ENCODE measurements around the gene TEX54. TPM values are rescaled to one million over a fixed set of nuclear protein-coding genes. Genes with fewer than 3 reads are reported as not detected.
A peak's percentile ranks its signal among the peaks of the same experiment; 100 is the strongest.

TEX54 gene
- total RNA-seq, 1 donor = 0.54 TPM

DNA sequence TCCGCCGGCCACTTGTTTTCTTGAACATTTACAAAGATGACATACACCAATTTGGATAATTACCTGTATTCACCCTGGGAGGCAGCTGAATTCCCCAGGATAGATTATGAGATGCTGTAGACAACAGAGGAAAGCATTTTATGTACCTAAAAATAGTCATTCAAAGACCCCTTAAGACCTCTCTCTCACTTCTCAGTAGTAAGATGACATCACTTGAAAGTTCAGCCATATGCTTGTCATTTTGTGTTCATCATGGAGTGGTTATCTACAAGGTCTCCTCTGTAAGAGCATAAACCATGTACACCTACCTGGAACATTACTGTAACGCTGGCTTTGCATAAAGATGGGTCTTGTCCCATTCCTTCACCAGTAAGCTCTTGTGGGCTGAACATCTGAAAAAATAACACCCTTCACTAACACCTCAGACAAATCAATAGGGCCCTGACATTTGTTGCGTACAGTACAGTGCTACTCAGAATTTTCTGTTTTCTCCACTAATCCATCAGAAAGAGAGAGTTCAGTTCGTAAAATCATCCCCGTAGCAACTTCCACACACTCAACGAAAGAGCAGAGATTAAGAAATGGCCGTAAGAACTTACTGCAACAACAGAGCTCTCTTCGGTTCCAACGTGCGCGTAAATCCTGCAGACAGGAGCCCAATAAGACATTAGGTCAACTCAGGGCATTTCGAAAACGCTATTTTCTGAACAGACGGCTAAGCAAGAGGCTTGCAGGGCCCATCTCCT, 22.4 kb upstream of the TEX54 start:
- TF ChIP-seq, protein P1, sequence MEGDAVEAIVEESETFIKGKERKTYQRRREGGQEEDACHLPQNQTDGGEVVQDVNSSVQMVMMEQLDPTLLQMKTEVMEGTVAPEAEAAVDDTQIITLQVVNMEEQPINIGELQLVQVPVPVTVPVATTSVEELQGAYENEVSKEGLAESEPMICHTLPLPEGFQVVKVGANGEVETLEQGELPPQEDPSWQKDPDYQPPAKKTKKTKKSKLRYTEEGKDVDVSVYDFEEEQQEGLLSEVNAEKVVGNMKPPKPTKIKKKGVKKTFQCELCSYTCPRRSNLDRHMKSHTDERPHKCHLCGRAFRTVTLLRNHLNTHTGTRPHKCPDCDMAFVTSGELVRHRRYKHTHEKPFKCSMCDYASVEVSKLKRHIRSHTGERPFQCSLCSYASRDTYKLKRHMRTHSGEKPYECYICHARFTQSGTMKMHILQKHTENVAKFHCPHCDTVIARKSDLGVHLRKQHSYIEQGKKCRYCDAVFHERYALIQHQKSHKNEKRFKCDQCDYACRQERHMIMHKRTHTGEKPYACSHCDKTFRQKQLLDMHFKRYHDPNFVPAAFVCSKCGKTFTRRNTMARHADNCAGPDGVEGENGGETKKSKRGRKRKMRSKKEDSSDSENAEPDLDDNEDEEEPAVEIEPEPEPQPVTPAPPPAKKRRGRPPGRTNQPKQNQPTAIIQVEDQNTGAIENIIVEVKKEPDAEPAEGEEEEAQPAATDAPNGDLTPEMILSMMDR (IDR thresholded peaks at IDR 0.05; ENCODE audit: insufficient read depth, low read length) = no peak
- peak overlapping the region; percentile 81 for H3K4me3 ChIP-seq (ENCODE audit: low read depth, low read length)
- peak; percentile 30 for DNase-seq (ENCODE audit: low read depth)

- H3K4me3 ChIP-seq (ENCODE audit: low read depth, low read length) = peak overlapping the region; percentile 81
- DNase-seq (ENCODE audit: low read depth) = no peak
- TF ChIP-seq, protein P1 (IDR thresholded peaks at IDR 0.05; ENCODE audit: insufficient read depth, low read length) = no peak
Measured at GRCh38 chr11:62854013-62854824, 21.6 kb upstream of the TEX54 start.

GRCh38 chr11:62853279-62853965, 20.8 kb upstream of the TEX54 start:
- TF ChIP-seq, protein P1 (IDR thresholded peaks at IDR 0.05; ENCODE audit: insufficient read depth, low read length) = no peak

DNA sequence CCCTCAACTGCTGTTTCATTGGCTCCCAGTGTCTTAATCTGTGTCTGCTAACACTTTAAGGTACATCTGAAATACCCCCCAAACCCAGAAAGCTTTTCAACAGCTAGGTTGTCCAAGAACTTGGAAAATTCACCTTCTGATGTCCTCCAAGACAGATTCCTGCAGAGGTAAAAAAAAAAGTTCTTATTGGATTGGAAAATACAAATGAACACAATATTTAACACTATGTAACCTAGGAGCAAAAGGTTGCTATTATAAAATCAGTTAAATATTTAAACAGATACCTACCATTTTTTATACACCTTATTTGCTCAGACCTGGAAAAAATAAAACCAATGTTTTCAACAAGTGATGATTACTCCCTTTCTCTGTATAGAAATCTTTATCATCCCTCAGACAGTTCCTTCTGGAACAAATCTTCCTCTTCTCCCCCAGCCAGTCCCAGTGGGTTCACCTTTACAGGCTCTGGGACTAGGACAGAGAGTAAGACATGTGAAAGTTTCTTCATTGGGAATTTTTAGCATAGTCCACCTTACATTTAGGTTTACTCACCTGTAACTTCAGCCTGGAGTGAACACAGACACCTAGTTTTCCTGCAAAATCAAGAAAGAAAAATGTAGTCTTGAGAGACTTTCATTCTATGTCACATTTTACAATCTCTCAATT, 20.0 kb upstream of the TEX54 start:
- DNase-seq (ENCODE audit: low read depth) = no peak
- H3K4me3 ChIP-seq (ENCODE audit: low read depth, low read length) = no peak overlapping the region
- TF ChIP-seq, protein P1 (IDR thresholded peaks at IDR 0.05; ENCODE audit: insufficient read depth, low read length) = no peak

More at GRCh38 chr11:62853279-62853965, 20.8 kb upstream of the TEX54 start:
- DNase-seq (ENCODE audit: low read depth) = no peak
- peak overlapping the region; percentile 81 for H3K4me3 ChIP-seq (ENCODE audit: low read depth, low read length)

DNA sequence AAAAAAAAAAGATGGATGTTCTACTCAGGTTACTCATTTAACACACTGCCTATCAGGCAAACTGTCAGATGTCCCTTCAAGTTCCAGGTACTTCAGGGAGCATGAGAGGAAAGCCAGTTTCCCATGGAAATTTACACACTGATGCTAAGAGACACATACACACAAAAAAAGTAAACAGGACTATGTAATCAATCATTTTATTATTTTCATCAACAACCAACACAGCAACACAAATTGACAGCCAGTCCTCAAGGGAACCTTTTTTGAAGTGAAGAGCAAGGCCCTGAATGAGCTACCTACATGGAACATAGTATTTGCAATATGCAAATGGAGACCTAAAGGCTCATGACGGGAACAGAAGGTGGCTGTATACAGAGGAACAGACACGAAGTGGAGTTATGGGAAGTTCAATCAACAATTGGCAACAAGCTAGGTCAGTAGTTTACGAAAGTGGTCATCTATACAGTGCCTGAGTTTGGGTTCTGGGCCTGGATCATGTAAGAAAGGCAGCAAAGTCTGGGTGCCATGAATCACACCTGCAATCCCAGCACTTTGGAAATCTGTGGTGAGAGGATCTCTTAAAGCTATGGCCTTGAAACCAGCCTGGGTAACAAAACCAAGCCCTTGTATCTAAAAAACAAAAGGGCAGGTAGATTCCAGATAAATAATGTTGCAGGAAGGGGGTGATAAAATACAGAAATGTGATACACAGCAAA, 19.3 kb upstream of the TEX54 start:
- TF ChIP-seq, protein P1 (IDR thresholded peaks at IDR 0.05; ENCODE audit: insufficient read depth, low read length) = no peak
- no peak overlapping the region for H3K4me3 ChIP-seq (ENCODE audit: low read depth, low read length)
- no peak for DNase-seq (ENCODE audit: low read depth)
